HG02973 (cell line): ENCODE measurements around the gene DDAH1.

Experiments used
- ATAC-seq: cut with Tn5 transposase; IDR thresholded peaks from one replicate; pipeline ENCODE4 v1.9.1; 2021; ENCODE audit warnings: moderate library complexity; ENCODE audit not compliant: unreplicated experiment

DDAH1 gene

DNA sequence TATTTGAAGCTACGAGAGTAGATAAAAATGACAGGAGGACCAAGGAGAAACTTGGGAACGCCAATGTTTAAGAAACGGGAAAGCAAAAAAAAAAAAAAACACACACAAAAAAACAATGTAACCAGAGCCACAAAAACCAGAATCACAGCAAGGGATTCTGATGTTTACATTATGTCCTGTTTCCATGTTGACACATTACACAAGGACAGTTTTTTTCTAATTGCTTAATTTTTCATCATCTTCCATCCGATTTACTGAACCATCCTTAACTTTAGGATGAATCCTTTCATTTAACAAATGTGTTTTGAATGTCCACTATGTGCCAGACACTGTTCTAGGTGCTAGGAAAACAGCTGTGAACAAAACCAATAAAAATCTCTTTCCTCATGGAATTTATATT, 187.2 kb downstream of the DDAH1 start:
- ATAC-seq: no peak

DNA sequence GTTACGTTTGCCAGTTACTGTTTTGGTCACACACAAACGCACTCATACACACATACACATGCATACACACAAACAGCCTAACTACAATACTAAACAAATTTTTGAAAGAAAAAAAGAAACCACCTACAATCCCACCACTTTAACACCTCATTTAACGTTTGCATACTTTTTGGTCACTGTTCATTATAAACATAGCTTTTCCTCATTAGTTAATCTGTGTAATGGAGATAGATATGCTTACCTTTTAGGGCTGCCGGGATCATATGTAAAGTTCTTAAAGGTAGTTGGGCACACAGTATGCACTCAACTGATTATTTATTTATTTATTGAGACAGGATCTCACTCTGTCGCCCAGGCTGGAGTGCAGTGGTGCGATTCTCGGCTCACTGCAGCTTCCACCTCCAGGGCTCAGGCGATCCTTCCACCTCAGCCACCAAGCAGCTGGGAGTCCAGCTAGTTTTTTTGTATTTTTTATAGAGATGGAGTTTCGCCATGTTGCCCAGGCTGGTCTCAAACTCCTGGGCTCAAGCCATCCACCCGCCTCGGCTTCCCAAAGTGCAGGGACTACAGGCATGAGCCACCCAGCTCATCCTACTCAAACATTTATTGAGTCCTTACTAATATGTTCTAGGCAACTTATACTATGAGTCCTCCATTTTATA, 187.8 kb downstream of the DDAH1 start:
- ATAC-seq: no peak

DNA sequence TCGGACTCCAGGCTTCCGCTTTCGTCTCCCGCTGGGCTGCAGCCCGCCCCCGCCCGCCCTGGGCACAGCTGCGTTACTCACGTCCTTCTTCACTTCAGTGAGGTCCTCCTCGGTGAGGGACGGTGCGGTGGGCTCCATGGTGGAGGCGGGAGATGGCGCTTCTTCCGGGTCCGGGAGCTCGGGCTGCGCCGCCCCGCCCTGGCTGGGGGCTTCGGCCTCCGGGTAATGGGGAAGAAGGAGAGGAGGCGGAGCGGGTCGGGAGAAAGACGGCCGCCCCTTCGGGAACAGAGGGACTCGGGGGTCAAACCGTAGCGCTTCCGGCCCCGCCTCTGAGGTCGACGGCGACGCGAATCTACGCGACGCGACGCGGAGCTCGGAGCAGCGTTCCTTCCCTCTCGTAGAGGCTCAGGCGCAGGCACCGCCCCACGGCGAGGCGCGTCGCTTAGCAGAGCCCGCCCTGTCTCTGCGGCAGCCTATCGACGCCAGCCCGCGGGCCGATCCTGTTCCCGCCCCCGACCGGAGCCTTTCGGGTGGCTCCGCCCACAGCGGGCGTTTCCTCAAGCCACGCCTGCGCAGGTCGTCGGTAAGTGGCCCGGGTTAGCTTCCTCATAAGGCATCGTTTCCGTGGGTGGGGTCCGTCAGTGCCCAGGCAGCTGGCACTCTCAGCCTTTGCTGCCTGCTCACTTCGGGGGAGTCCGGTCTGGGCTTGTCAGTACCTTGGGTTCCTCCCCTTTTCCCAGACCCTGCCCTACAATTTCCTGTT, 188.6 kb downstream of the DDAH1 start, which contains the start of gene BCL10:
Gene BCL10, minus strand, starts transcription at position 418 of the 763 bp plus-strand sequence. Its CDS starts 280 bp downstream, at position 138.
- peak; percentile 98 for ATAC-seq

DNA sequence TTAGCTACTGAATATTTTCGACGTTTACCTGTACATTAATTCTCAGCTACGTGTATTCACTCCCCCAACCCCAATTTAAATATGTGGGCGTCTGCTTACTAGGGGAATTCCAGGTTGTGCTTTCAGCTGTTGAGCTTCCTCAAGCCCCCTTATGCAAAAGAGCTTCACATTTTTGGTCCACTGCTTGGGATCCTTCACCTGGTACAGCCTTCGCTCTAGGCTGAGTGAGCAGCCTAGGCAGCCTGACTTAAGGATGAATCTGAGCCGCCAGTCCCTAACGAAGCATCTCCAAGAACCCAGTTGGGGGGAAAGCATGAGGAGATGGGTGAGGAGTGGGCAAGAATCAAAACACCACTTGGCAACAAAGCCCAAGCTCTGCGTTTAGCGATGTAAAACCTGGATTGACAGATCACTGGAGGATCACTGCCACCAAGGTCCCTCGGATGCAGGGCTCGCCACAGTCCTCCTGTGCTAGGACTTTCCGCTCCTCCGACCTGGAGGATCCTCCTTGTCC, 189.2 kb downstream of the DDAH1 start:
- no peak for ATAC-seq

DNA sequence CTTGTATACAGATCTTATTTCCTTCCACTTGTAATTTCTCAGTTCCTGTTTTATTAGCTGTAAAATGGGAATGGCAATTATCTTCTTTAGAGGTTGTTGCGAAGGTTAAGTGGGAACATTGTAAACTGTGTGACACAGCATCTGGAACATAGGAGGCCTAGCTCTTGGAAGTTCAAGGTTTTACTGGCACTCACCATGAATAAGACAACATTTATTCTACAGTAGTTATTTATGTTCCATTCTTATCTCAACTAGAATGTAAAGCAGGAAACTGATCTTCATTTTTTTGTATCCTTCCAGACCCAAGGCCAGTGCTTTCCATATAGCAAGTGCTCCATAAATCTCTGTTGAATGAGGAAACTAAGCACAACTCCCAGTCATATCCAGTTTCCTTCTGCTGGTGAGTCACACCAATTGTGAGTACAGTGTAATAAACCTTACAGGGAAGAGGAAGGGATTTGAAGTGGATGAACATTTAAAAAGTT, 189.9 kb downstream of the DDAH1 start:
- ATAC-seq: no peak

DNA sequence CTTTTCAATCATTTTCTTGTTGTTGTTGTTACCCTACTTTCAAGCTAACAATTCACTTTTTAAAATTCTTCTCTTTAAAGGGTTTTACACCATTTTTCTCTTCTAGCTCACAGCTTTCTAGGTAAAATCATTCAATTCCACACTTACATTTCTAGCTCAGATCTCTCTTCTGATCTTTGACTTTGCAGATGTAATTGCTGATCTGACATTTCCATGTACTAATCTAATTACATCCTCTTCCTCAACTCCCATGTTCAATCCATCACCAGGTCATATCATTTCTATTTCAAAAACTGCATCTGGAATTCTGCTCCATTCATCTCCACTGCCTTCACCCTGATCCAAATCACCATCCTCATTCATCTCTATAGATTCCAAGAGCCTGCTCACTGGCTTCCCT, 191.6 kb downstream of the DDAH1 start:
- no peak for ATAC-seq

DNA sequence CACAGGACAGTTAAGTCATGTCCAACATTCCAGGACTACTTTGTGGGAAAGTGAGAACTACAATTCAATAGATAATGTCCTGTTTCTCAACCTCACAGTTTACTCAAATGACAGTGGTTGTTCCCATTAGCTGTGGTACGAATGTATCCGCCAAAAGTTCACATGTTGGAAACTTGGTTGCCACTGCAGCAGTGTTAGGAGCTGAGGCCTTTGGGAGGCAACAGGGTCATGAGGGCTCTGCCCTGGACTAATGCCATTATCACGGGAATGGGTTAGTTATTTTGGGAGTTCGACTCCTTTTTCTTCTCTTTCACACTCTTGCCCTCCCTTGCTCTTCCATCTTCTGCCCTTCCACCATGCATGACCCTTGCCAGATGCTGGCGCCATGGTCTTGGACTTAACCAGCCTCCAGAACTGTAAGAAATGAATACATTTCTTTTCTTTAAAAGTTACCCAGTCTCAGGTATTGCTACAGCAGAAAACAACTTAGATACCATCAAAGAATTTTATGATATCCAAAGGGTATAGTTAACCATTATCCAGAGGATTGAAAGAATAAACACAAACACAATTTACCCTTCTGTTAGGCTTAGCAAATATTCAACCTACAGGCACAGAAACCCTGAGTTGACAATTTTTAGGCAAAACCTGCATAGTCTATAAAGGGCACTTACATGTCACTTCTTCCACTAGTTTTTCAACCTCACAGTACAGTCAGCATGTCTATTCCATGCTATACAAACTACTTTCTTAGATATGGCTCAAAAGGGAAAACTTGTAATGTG, 196.0 kb downstream of the DDAH1 start:
- no peak for ATAC-seq
